HG03439 (cell line): ENCODE results near the gene ZBP1.

Source experiments
- ATAC-seq: cut with Tn5 transposase; IDR thresholded peaks from one replicate; pipeline ENCODE4 v1.9.1; 2021; ENCODE audit warnings: mild to moderate bottlenecking, moderate library complexity; ENCODE audit not compliant: unreplicated experiment

The ZBP1 gene

GRCh38 chr20:57658833-57659516 is 38.7 kb upstream of the ZBP1 start:
- ATAC-seq: no peak

- no peak for ATAC-seq
Observed at GRCh38 chr20:57658447-57658832, 38.2 kb upstream of the ZBP1 start.

GRCh38 chr20:57657535-57658446 is 37.6 kb upstream of the ZBP1 start:
- ATAC-seq: no peak

- ATAC-seq: no peak
Observed at GRCh38 chr20:57656821-57657534, 36.8 kb upstream of the ZBP1 start.

- no peak for ATAC-seq
Observed at GRCh38 chr20:57656252-57656820, 36.1 kb upstream of the ZBP1 start.

GRCh38 chr20:57655809-57656155 is 35.6 kb upstream of the ZBP1 start:
- no peak for ATAC-seq

GRCh38 chr20:57654998-57655808 is 35.0 kb upstream of the ZBP1 start:
- no peak for ATAC-seq

GRCh38 chr20:57654363-57654997 is 34.3 kb upstream of the ZBP1 start:
- no peak for ATAC-seq

- ATAC-seq: no peak
Observed at GRCh38 chr20:57653910-57654309, 33.7 kb upstream of the ZBP1 start.

GRCh38 chr20:57653546-57653900 is 33.3 kb upstream of the ZBP1 start:
- no peak for ATAC-seq

GRCh38 chr20:57652606-57653545 is 32.6 kb upstream of the ZBP1 start:
- no peak for ATAC-seq

- ATAC-seq: no peak
Observed at GRCh38 chr20:57651881-57652605, 31.8 kb upstream of the ZBP1 start.

GRCh38 chr20:57650756-57651483 is 30.7 kb upstream of the ZBP1 start:
- no peak for ATAC-seq

GRCh38 chr20:57650266-57650665 is 30.0 kb upstream of the ZBP1 start:
- no peak for ATAC-seq

- ATAC-seq: no peak
Observed at GRCh38 chr20:57649617-57650015, 29.4 kb upstream of the ZBP1 start.

GRCh38 chr20:57648878-57649616 is 28.8 kb upstream of the ZBP1 start:
- ATAC-seq: no peak
